ENCODE data around the gene STAT6.

DNA sequence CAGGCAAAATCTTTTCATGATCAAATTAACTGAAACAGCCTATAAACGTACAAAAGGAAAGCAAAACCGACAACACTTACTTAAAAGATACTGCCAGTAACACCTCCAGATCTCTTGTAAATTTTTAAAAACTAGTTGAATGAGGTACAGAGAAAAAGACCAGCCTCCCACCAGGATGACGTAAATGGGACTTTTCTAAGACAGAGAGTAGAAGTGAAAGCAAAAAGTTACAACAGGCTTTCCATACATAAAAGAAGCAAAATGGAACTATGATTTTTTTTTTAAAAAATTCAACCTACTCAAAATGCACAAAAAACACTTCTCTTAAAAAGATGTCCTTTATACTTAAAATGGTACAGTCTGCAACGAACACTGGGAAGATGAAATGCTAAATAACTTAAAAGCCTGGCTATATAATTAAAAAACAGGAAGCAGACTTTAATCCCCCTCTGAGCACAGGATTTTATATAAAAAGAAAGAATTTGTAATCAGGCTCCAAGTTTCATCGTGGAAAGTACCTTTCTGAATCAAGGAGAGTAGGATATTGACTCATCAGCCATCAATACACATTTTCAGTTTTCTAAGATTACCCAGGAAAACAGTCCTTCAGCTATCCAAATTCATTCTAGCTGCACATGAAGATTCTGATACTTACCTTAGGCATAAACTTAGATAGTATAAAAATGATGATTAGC is 47.0 kb downstream of the STAT6 start:
- no peak for TF ChIP-seq SIN3A (IDR thresholded peaks at IDR 0.05; ENCODE audit: borderline replicate concordance, insufficient read depth, low read depth, low read length)
- TF ChIP-seq, protein P1, sequence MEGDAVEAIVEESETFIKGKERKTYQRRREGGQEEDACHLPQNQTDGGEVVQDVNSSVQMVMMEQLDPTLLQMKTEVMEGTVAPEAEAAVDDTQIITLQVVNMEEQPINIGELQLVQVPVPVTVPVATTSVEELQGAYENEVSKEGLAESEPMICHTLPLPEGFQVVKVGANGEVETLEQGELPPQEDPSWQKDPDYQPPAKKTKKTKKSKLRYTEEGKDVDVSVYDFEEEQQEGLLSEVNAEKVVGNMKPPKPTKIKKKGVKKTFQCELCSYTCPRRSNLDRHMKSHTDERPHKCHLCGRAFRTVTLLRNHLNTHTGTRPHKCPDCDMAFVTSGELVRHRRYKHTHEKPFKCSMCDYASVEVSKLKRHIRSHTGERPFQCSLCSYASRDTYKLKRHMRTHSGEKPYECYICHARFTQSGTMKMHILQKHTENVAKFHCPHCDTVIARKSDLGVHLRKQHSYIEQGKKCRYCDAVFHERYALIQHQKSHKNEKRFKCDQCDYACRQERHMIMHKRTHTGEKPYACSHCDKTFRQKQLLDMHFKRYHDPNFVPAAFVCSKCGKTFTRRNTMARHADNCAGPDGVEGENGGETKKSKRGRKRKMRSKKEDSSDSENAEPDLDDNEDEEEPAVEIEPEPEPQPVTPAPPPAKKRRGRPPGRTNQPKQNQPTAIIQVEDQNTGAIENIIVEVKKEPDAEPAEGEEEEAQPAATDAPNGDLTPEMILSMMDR (IDR thresholded peaks at IDR 0.05): no peak
- TF ChIP-seq POLR2AphosphoS5 (IDR thresholded peaks at IDR 0.05; ENCODE audit: low read depth, low read length): no peak
- TF ChIP-seq TCF7L2 (IDR thresholded peaks at IDR 0.05; ENCODE audit: low read depth, low read length): no peak

Measured in Panc1 (cell line).